Prostate gland (tissue), 2 donors: Measurements from ENCODE around the gene ZNF207. TPM values are rescaled to one million over a fixed set of nuclear protein-coding genes. Genes with fewer than 3 reads are reported as not detected.
"Not testable (repeated sequence)": the region's sequence is repeated elsewhere in the genome, so short reads cannot be mapped to it uniquely, and the experiment has no call there.

Source experiments
- DNase-seq: peaks from one replicate; pipeline ENCODE4 v3.0.0-alpha.2; 2019; ENCODE audit warnings: low spot score
- H3K27ac ChIP-seq, 2 donors: fragments of 200-600 bp; sonication (generic); 2 replicates each; pipeline ENCODE4 v1.5.1; 2017 to 2019
- H3K27me3 ChIP-seq: fragments of 200-600 bp; sonication (generic); replicated peaks from 2 replicates; pipeline ENCODE4 v1.5.1; 2019; ENCODE audit not compliant: insufficient read depth
- H3K36me3 ChIP-seq, 2 donors: fragments of 200-600 bp; sonication (generic); 1 replicate in 1 of 2; 2 replicates in 1 of 2; pipeline versions ENCODE4 v1.5.1 to v1.8.1; 2017 to 2019
- H3K4me1 ChIP-seq: fragments of 200-600 bp; sonication (generic); replicated peaks from 2 replicates; pipeline ENCODE4 v1.5.1; 2019
- H3K4me3 ChIP-seq, 2 donors: fragments of 200-600 bp; sonication (generic); 2 replicates each; pipeline ENCODE4 v1.5.1; 2017 to 2019
- H3K9me3 ChIP-seq: fragments of 200-600 bp; sonication (generic); 2 replicates; pipeline ENCODE4 v1.5.1; 2017
- POLR2A ChIP-seq: fragments of 450-650 bp; IDR thresholded peaks from one replicate; pipeline ENCODE4 v1.6.1; 2016; ENCODE audit warnings: antibody characterized with exemption, mild to moderate bottlenecking
- POLR2AphosphoS5 ChIP-seq: sonication (generic); formaldehyde crosslinking; IDR thresholded peaks from one replicate; pipeline ENCODE4 v1.6.1; 2017; ENCODE audit warnings: antibody characterized with exemption
- WGBS: methylation state at CpG from one replicate; pipeline ENCODE4 v1.1.5; 2018; 5-methylcytosine and 5-hydroxymethylcytosine counted together
- intact Hi-C: fragments of 100-400 bp; cut with DNase I; formaldehyde crosslinking; loops from one replicate; pipeline ENCODE4 v1.14.2; 2022
- total RNA-seq, 2 donors: library from RNA; depleted of rRNA; stranded (reverse); fragments of >200 nt; gene quantifications; one replicate each; pipeline ENCODE4 v1.1.0, GENCODE V29; 2016
- TF ChIP-seq, protein P1 (sequence below), 4 experiments: fragments of 200-600 bp in 2 of 4; fragments of 450-650 bp in 2 of 4; sonication (generic) in 2 of 4; IDR thresholded peaks; 1 replicate in 3 of 4; 2 replicates in 1 of 4; pipeline ENCODE4 v1.5.1; 2016 to 2019; ENCODE audit warnings: antibody characterized with exemption in 4 of 4, mild to moderate bottlenecking in 2 of 4, moderate library complexity in 2 of 4

ZNF207 gene
- total RNA-seq, 2 donors from 2014 or later, result 91.3 to 168 TPM

DNA sequence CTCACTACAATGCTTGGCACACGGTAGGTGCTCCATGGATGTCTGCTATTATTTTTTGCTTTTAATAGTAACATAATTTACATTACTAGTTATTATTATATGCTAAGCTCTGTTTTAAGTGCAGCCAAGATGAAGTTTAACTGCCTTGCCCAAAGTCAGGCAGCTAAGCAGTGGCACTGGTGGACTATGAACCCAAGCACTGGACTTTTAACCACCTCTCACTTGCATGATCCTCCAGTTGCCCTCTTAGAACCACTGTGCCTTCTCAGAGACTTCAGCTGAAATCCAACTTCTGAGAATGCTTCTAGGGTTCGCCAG, 1.5 kb upstream of the ZNF207 start:
- Histone ChIP-seq H3K4me3 (no peak overlapping the region), H3K36me3 (no peaks in the 10 kb centered on the region), H3K27me3 (no peaks in the 10 kb centered on the region), H3K27ac (no peak overlapping the region), H3K9me3 (no peaks in the 10 kb centered on the region), H3K4me1 (no peaks in the 10 kb centered on the region)
- TF ChIP-seq POLR2AphosphoS5 (no peak), POLR2A (no peak)
- TF ChIP-seq, protein P1, sequence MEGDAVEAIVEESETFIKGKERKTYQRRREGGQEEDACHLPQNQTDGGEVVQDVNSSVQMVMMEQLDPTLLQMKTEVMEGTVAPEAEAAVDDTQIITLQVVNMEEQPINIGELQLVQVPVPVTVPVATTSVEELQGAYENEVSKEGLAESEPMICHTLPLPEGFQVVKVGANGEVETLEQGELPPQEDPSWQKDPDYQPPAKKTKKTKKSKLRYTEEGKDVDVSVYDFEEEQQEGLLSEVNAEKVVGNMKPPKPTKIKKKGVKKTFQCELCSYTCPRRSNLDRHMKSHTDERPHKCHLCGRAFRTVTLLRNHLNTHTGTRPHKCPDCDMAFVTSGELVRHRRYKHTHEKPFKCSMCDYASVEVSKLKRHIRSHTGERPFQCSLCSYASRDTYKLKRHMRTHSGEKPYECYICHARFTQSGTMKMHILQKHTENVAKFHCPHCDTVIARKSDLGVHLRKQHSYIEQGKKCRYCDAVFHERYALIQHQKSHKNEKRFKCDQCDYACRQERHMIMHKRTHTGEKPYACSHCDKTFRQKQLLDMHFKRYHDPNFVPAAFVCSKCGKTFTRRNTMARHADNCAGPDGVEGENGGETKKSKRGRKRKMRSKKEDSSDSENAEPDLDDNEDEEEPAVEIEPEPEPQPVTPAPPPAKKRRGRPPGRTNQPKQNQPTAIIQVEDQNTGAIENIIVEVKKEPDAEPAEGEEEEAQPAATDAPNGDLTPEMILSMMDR (IDR thresholded peaks at IDR 0.05), result no peak
- WGBS, result 95% methylated on average over 2 of the region's 2 CpGs
- no peak for DNase-seq
- intact Hi-C loops, result no loop called here

DNA sequence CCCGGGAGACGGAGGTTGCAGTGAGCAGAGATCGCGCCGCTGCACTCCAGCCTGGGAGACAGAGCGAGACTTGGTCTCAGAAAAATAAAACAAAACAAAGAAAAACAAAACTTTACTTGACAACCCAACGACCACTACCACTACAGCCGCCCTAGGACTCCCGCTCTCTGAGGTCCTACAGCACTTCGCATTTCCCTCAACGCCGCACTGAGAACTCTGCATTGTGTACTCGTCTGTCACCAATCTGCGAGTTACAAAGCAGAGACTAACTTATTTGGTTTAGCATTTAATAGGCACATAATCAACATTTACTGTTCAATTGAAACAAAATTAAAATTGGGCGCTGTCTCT, 479 bp upstream of the ZNF207 start:
- Histone ChIP-seq H3K9me3 (no peaks in the 10 kb centered on the region), H3K36me3 (no peaks in the 10 kb centered on the region), H3K4me1 (peaks cover 7% of the 10 kb centered on the region), H3K4me3 (peak overlapping the region; percentile 55 to 95), H3K27ac (peak overlapping the region; percentile 89 to 99), H3K27me3 (no peaks in the 10 kb centered on the region)
- peak; percentile 41 for DNase-seq
- intact Hi-C loops, result no loop called here
- WGBS, result 15% methylated on average over 15 of the region's 15 CpGs
- TF ChIP-seq, protein P1 (IDR thresholded peaks at IDR 0.05), result no peak
- TF ChIP-seq POLR2AphosphoS5 (no peak), POLR2A (no peak)

DNA sequence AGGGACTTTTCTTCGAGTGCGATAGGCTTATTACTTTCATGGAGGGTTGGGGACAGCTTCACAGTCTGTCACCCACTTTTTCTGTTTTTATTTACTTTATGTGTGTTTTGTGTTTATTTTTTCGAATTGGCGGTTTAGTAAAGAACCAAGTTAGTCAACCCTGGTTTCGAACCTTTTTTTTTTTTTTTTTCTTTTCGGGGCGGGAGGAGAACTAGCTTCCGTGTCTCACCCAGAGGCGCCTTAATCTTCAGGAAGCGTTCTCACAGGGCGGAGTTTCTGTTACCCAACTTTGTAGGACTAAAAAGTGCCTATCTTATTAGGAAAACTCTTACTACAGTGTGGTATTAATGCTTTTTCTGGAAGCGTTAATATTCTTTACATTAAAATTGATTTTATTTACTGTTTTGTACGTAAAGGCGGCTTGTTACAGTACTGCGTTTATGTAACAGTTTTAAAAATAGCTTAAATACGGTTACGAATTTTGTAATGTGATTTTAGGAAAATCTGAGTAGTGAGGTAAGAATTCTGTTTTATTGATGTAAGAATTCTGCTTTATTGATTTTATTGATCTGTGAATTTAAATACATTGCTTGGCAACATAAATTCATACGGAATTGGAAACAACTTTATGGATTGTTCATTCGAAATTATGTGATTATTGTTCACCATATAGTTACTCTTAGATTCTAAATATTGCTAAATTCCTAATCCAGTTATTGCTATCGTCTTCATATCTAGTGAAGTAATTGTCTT, 885 bp downstream of the ZNF207 start:
- no peaks in the 10 kb centered on the region for H3K36me3 ChIP-seq
- peaks cover 15% of the 10 kb centered on the region for H3K4me1 ChIP-seq
- peak overlapping the region; percentile 89 to 99 for H3K27ac ChIP-seq
- peak overlapping the region; percentile 55 to 95 for H3K4me3 ChIP-seq
- intact Hi-C loops, result no loop called here
- under 1% methylated on average over 20 of the region's 20 CpGs for WGBS
- DNase-seq, result no peak
- H3K27me3 ChIP-seq, result no peaks in the 10 kb centered on the region
- no peaks in the 10 kb centered on the region for H3K9me3 ChIP-seq
- TF ChIP-seq, protein P1 (IDR thresholded peaks at IDR 0.05), result no peak
- no peak for TF ChIP-seq POLR2AphosphoS5
- TF ChIP-seq POLR2A, result no peak

DNA sequence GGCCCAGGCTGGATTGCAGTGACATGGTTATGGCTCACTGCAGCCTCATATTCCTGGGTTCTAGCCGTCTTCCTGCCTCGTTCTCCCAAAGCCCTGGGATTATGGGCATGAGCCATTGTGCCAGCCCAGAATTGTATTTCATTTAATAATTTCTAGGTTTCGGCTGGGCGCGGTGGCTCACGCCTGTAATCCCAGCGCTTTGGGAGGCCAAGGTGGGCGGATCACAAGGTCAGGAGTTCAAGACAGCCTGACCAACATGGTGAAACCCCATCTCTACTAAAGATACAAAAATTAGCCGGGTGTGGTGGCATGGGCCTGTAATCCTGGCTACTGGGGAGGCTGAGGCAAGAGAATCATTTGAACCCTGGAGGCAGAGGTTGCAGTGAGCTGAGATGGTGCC, 2.8 kb downstream of the ZNF207 start:
- H3K9me3 ChIP-seq, H3K36me3 ChIP-seq, DNase-seq, intact Hi-C loops, H3K27me3 ChIP-seq, H3K27ac ChIP-seq: not testable (repeated sequence)
- 89% methylated on average over 9 of the region's 9 CpGs for WGBS
- peaks cover 15% of the 10 kb centered on the region for H3K4me1 ChIP-seq
- H3K4me3 ChIP-seq, result peak overlapping the region in 1 of 2 donors; percentile 55

DNA sequence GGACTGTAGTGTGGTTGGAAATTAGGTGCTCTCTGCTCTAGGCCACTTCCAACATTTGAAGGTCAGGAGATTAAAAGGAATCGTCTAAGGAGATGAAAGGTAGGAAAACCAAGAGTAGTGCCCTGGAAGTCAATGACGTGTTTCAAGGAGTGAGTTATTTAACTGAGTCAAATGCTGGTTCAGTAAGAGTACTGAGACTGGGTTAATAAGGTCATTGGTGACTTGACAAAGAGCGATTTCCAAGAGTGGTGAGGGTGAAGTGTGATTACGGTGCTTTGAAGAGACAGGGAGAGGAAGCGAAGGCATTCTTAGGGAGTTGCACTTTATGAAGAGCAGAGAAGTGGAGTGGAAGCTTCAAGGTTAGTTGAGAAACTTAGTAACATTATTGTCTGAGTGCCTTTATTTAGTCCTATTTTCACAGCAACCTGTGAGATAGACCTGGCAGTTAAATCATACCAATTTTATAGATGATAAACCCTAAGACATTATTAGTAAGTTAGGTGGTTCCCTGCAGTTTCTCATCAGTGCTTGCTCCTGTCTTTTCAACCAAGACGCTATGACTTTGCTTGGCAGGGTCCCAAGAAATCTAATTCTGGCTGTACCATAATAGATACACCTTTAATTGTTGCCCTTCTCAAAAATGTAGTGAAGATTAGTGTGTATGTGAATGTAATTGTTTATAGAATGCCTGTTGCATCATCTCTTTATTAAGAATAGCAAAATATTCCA, 5.9 kb downstream of the ZNF207 start:
- 55% methylated on average over 6 of the region's 6 CpGs for WGBS
- TF ChIP-seq POLR2A (no peak), POLR2AphosphoS5 (no peak)
- TF ChIP-seq, protein P1 (IDR thresholded peaks at IDR 0.05), result no peak
- no peak for DNase-seq
- Histone ChIP-seq H3K4me3 (no peak overlapping the region), H3K27me3 (no peaks in the 10 kb centered on the region), H3K4me1 (peaks cover 15% of the 10 kb centered on the region), H3K9me3 (no peaks in the 10 kb centered on the region), H3K36me3 (peaks cover 0 to 15% of the 10 kb centered on the region in 2 donors), H3K27ac (no peak overlapping the region)
- intact Hi-C loops, result no loop called here
